AG09309 (cell line): ENCODE data around the gene MAMSTR.
A peak's percentile ranks its signal among the peaks of the same experiment; 100 is the strongest.
"Not testable (repeated sequence)": the region's sequence is repeated elsewhere in the genome, so short reads cannot be mapped to it uniquely, and the experiment has no call there.

Source experiments
- DNase-seq: peaks from one replicate; pipeline ENCODE4 v3.0.0-alpha.2; 2010; ENCODE audit warnings: low read depth
- H3K4me3 ChIP-seq: 2 replicates; pipeline ENCODE4 v1.5.1; 2011; ENCODE audit warnings: mild to moderate bottlenecking, low read depth, low read length, moderate library complexity; ENCODE audit not compliant: control insufficient read depth
- TF ChIP-seq, protein P1 (sequence below): IDR thresholded peaks from 2 replicates; pipeline ENCODE4 v1.5.1; 2011; ENCODE audit warnings: mild to moderate bottlenecking, low read depth, low read length, inconsistent platforms; ENCODE audit not compliant: insufficient read depth, control insufficient read depth; ENCODE audit errors: missing control alignments

Gene MAMSTR

GRCh38 chr19:48719263-48720171, at the start of gene MAMSTR:
Gene MAMSTR, minus strand, starts transcription at chr19:48719725. Its CDS starts 694 bp downstream, at chr19:48719031.
- H3K4me3 ChIP-seq, result peak within 1 kb of the TSS; percentile 16
- DNase-seq, result no peak
- TF ChIP-seq, protein P1, sequence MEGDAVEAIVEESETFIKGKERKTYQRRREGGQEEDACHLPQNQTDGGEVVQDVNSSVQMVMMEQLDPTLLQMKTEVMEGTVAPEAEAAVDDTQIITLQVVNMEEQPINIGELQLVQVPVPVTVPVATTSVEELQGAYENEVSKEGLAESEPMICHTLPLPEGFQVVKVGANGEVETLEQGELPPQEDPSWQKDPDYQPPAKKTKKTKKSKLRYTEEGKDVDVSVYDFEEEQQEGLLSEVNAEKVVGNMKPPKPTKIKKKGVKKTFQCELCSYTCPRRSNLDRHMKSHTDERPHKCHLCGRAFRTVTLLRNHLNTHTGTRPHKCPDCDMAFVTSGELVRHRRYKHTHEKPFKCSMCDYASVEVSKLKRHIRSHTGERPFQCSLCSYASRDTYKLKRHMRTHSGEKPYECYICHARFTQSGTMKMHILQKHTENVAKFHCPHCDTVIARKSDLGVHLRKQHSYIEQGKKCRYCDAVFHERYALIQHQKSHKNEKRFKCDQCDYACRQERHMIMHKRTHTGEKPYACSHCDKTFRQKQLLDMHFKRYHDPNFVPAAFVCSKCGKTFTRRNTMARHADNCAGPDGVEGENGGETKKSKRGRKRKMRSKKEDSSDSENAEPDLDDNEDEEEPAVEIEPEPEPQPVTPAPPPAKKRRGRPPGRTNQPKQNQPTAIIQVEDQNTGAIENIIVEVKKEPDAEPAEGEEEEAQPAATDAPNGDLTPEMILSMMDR, result no peak

GRCh38 chr19:48768994-48769713, 49.6 kb upstream of the MAMSTR start:
- TF ChIP-seq, protein P1, result no peak
- H3K4me3 ChIP-seq, result no peak overlapping the region
- DNase-seq, result no peak

GRCh38 chr19:48768171-48768753, 48.7 kb upstream of the MAMSTR start:
- not testable (repeated sequence) for H3K4me3 ChIP-seq, DNase-seq

DNA sequence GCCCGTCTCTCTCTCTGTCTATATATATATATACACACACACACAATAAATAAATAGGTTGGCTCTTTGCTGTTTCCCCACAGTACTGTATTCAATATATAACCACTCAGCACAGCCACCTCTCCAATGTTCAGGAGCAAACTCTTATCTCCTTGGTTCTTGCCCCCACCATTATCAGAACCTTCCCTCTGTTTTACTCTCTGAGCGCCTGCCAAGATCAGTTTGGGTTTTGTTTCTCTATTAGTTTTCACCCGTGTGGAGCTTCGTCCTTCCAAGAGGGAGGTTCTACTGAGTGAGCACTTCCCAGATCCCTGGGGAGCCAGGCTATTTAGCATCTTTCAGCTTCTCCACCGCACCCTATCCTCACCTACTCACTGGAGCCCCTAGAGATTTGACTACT, 46.3 kb upstream of the MAMSTR start:
- H3K4me3 ChIP-seq, DNase-seq: not testable (repeated sequence)

DNA sequence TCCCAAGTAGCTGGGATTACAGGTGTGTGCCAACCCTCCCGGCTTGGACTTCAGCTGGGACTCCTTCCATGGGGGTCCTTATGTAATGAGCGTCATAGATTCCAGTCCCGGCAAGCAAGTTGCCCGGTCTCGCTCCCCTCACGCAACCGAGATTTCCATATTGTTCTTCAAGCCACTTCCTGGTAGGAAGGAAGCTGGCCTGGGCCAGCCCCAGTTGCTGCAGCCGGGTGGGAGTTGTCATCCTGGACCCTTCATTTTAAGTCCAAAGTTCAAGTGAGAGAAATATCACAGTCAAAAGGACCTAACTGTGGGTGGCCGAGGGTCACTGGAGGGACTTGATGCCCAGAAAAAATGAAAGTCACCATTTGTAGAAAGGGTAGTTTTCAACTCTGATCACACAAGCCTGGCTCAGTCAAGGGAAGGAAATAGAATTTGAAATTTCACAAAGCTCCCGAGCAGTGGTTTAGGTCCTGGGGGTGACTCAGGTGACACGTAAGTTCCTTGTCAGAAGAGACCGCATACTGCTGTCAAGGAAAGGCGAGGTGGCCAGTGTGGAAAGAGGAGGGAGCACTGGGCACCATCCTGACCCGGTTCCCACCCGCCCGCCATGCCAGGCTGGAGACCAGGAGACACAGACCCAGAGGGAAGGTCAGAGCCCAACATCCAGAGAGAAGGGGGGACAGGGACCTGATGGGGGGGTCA, 41.1 kb upstream of the MAMSTR start:
- TF ChIP-seq, protein P1, result no peak
- H3K4me3 ChIP-seq, result no peak overlapping the region
- no peak for DNase-seq

- TF ChIP-seq, protein P1, result no peak
- DNase-seq, result no peak
- no peak overlapping the region for H3K4me3 ChIP-seq
Measured at GRCh38 chr19:48757741-48758144, 38.2 kb upstream of the MAMSTR start.

DNA sequence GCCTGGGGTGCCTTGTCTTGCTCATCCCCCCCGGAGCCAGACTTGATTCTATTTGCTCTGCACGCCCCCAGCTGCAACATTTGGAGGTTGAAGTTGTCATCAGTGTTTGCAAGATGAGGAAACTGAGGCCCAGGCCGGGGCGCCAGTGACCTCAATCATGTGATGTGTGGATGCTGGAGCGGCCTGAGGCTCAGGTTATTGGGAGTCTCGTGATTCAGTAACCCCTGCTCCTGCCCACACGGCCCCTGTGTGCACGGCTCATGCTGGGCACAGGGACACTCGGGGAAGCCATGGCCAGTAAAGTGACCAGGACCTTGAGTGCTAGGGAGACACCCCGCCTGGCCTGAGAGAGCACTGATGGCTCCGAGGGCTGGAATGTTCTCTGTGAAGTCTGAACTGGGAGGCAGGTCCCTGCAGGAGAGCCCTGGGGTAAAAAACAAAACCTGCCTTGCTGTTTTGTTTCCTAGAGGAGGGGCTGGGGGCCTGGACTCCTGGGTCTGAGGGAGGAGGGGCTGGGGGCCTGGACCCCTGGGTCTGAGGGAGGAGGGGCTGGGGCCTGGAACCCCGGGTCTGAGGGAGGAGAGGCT, 37.7 kb upstream of the MAMSTR start:
- TF ChIP-seq, protein P1, result no peak
- no peak for DNase-seq
- H3K4me3 ChIP-seq, result no peak overlapping the region
